LHCN-M2 (cell line): ENCODE results near the gene INA. TPM values are rescaled to one million over a fixed set of nuclear protein-coding genes. Genes with fewer than 3 reads are reported as not detected.

ENCODE experiments used
- total RNA-seq: library from RNA; depleted of rRNA; stranded (reverse); fragments of >200 nt; gene quantifications from 2 replicates; pipeline ENCODE4 v1.2.3, GENCODE V29; 2014; rRNA removed

INA gene
- total RNA-seq, 1 experiment from 2014 or later = not detected

Other genes starting within 250 kb of the INA start
- gene NT5C2, start 83.9 kb upstream of the INA start, total RNA-seq = 35.5 and 41.8 TPM in 2 replicates
- gene RPEL1, start 31.3 kb upstream of the INA start, total RNA-seq = not detected in 2 replicates
- 16.1 and 17.2 TPM in 2 replicates for gene PCGF6, start 74.0 kb downstream of the INA start, total RNA-seq
- gene TAF5, start 90.8 kb downstream of the INA start, total RNA-seq = 6.5 and 6.9 TPM in 2 replicates
- 276 and 387 TPM in 2 replicates for gene ATP5MK, start 119.3 kb downstream of the INA start, total RNA-seq
- 33.0 and 37.3 TPM in 2 replicates for gene PDCD11, start 119.5 kb downstream of the INA start, total RNA-seq
- gene CALHM2, start 175.2 kb downstream of the INA start, total RNA-seq = 28.0 and 28.1 TPM in 2 replicates
- gene CALHM1, start 181.8 kb downstream of the INA start, total RNA-seq = not detected in 2 replicates
- not detected in 2 replicates for gene CALHM3, start 202.1 kb downstream of the INA start, total RNA-seq
- 0.06 TPM in 1 of 2 replicates, not detected in the other for gene NEURL1, start 216.6 kb downstream of the INA start, total RNA-seq